Ascending aorta (tissue), 2 donors: Measurements from ENCODE around the gene RNF213. TPM values are rescaled to one million over a fixed set of nuclear protein-coding genes. Genes with fewer than 3 reads are reported as not detected.
"Not testable (repeated sequence)": the region's sequence is repeated elsewhere in the genome, so short reads cannot be mapped to it uniquely, and the experiment has no call there.

Source experiments
- DNase-seq, 2 donors: peaks; one replicate each; pipeline ENCODE4 v3.0.0-alpha.2; 2019; ENCODE audit warnings: low spot score in 2 of 2
- H3K27ac ChIP-seq, 2 donors: fragments of 200-600 bp; sonication (generic); one replicate each; pipeline ENCODE4 v1.5.1; 2016 to 2017; ENCODE audit warnings: mild to moderate bottlenecking in 1 of 2
- H3K27me3 ChIP-seq: fragments of 200-600 bp; sonication (generic); one replicate; pipeline ENCODE4 v1.5.1; 2017
- H3K36me3 ChIP-seq, 2 donors: fragments of 200-600 bp; sonication (generic); one replicate each; pipeline ENCODE4 v1.5.1; 2016
- H3K4me1 ChIP-seq, 2 donors: fragments of 200-600 bp; sonication (generic); one replicate each; pipeline ENCODE4 v1.5.1; 2016 to 2017; ENCODE audit warnings: mild to moderate bottlenecking in 1 of 2
- H3K4me3 ChIP-seq, 2 donors: fragments of 200-600 bp; sonication (generic); one replicate each; pipeline ENCODE4 v1.5.1; 2016 to 2017; ENCODE audit warnings: mild to moderate bottlenecking in 1 of 2
- H3K9me3 ChIP-seq, 2 donors: fragments of 200-600 bp; sonication (generic); one replicate each; pipeline ENCODE4 v1.5.1; 2016
- intact Hi-C: fragments of 100-400 bp; cut with DNase I; formaldehyde crosslinking; loops from one replicate; pipeline ENCODE4 v1.15.1; 2023
- total RNA-seq: library from RNA; depleted of rRNA; stranded (reverse); fragments of >200 nt; gene quantifications from one replicate; pipeline ENCODE4 v1.1.0, GENCODE V29; 2016
- TF ChIP-seq, protein P1 (sequence below), 3 experiments: fragments of 200-600 bp in 2 of 3; fragments of 450-650 bp in 1 of 3; sonication (generic) in 2 of 3; IDR thresholded peaks; one replicate each; pipeline ENCODE4 v1.5.1; 2016 to 2019; ENCODE audit warnings: antibody characterized with exemption in 3 of 3, mild to moderate bottlenecking in 1 of 3, moderate library complexity in 1 of 3

Gene RNF213
- total RNA-seq, 1 donor from 2014 or later, result 155 TPM

DNA sequence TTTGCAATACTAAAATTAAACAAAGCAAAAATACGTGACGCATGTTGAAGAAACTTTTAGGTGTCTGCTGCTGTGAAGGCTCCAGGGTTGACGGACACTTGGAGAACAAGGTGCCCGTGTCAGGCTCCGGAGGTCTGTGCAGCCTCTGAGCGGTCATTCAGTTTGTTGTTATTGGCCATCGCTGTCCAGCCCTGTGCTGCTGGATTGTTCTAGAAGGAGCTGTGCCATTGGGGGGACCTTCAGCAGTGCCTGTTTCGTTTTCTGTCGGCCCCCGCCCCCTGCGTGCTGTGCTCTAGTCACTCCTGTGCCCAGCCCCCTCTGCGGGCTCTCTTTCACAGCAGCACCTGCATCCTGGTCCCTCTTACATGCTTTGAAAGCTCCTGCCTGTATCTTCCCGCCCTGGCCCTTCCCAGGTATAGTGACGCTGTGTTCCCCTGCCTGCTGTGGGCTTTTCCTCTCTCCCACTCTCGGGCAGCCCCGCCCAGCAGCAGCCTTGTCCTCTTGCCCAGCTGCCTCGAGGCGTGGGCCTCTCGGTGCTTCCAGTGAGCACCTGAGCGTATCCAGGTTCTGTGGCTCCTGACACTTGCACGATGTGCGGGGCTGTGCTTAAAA, 50.7 kb downstream of the RNF213 start:
- DNase-seq, result no peak
- Histone ChIP-seq H3K27ac (no peak overlapping the region), H3K9me3 (no peaks in the 10 kb centered on the region), H3K36me3 (peaks cover 68 to 70% of the 10 kb centered on the region in 2 donors), H3K4me3 (no peak overlapping the region), H3K4me1 (no peaks in the 10 kb centered on the region), H3K27me3 (no peaks in the 10 kb centered on the region)
- intact Hi-C loops, result no loop called here
- TF ChIP-seq, protein P1, sequence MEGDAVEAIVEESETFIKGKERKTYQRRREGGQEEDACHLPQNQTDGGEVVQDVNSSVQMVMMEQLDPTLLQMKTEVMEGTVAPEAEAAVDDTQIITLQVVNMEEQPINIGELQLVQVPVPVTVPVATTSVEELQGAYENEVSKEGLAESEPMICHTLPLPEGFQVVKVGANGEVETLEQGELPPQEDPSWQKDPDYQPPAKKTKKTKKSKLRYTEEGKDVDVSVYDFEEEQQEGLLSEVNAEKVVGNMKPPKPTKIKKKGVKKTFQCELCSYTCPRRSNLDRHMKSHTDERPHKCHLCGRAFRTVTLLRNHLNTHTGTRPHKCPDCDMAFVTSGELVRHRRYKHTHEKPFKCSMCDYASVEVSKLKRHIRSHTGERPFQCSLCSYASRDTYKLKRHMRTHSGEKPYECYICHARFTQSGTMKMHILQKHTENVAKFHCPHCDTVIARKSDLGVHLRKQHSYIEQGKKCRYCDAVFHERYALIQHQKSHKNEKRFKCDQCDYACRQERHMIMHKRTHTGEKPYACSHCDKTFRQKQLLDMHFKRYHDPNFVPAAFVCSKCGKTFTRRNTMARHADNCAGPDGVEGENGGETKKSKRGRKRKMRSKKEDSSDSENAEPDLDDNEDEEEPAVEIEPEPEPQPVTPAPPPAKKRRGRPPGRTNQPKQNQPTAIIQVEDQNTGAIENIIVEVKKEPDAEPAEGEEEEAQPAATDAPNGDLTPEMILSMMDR (IDR thresholded peaks at IDR 0.05), result no peak

DNA sequence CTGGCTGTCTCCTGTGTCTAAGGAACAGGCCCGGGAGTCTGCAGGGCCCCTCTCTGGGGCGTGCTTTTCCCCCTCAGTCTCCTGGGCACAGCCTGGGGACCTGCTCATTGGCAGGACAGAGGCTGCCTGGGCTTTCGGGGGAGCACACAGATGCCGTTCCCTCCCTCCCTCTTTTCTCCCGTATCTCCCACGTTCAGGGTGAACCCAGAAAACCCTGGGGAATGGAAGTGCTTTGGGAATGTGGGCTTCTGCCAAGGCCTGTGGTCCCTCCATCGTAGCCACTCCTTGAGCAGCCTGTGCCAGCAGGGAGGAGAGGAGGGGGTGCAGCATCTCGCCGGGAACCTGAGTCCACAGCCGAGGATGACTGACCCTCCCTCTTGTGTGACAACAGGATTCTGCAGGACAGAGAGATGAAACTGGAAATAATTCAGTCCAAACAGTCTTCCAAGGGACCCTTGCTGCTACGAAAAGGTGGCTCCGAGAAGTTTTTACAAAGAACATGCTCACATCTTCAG, 52.0 kb downstream of the RNF213 start:
- no peaks in the 10 kb centered on the region for H3K27me3 ChIP-seq
- no peak overlapping the region for H3K27ac ChIP-seq
- intact Hi-C loops, result no loop called here
- H3K36me3 ChIP-seq, result peaks cover 69 to 72% of the 10 kb centered on the region in 2 donors
- DNase-seq, result no peak
- H3K4me1 ChIP-seq, result no peaks in the 10 kb centered on the region
- TF ChIP-seq, protein P1 (IDR thresholded peaks at IDR 0.05), result no peak
- H3K4me3 ChIP-seq, result no peak overlapping the region
- no peaks in the 10 kb centered on the region for H3K9me3 ChIP-seq

DNA sequence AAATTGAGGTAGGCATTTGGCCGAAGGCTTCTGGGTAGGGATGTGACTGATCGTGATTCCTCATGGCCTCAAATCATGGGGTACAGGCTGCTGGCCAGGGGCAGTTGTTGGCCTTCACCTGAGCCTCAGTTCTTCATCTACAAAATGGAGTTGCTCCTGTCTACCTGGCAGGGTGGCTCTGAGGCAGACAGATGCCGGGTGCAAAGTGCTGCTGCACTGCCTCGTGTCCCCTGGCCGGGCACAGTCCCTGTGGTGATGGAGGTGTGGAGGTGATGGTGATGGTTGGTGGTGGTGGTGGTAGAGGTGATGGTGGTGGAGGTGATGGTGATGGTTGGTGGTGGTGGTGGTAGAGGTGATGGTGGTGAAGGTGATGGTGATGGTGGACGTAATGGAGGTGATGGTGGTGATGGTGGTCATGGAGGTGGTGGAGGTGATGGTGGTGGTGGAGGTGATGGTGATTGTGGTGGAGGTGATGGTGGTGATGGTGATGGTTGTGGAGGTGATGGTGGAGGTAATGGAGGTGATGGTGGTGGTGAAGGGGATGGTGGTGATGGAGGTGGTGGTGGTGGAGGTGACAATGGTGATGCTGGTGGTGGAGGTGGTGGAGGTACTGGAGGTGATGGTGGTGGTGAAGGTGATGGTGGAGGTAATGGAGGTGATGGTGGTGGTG, 52.6 kb downstream of the RNF213 start:
- intact Hi-C loops, result no loop called here
- no peak for DNase-seq
- H3K36me3 ChIP-seq, result peaks cover 69 to 71% of the 10 kb centered on the region in 2 donors

DNA sequence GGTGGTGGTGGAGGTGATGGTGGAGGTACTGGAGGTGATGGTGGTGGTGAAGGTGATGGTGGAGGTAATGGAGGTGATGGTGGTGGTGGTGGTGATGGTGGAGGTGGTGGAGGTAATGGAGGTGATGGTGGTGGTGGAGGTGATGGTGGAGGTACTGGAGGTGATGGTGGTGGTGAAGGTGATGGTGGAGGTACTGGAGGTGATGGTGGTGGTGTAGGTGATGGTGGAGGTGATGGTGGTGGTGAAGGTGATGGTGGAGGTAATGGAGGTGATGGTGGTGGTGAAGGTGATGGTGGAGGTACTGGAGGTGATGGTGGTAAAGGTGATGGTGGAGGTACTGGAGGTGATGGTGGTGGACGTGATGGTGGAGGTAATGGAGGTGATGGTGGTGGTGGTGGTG, 53.3 kb downstream of the RNF213 start:
- intact Hi-C loops, H3K4me1 ChIP-seq, DNase-seq, H3K27ac ChIP-seq, H3K27me3 ChIP-seq, H3K4me3 ChIP-seq, H3K9me3 ChIP-seq: not testable (repeated sequence)
- H3K36me3 ChIP-seq, result peaks cover 67 to 68% of the 10 kb centered on the region in 2 donors

More for the DNA sequence above, 52.6 kb downstream of the RNF213 start:
- TF ChIP-seq, protein P1 (IDR thresholded peaks at IDR 0.05), result no peak
- no peak overlapping the region for H3K27ac ChIP-seq
- H3K9me3 ChIP-seq, result no peaks in the 10 kb centered on the region
- H3K4me3 ChIP-seq, result no peak overlapping the region
- H3K4me1 ChIP-seq, result no peaks in the 10 kb centered on the region
- no peaks in the 10 kb centered on the region for H3K27me3 ChIP-seq

DNA sequence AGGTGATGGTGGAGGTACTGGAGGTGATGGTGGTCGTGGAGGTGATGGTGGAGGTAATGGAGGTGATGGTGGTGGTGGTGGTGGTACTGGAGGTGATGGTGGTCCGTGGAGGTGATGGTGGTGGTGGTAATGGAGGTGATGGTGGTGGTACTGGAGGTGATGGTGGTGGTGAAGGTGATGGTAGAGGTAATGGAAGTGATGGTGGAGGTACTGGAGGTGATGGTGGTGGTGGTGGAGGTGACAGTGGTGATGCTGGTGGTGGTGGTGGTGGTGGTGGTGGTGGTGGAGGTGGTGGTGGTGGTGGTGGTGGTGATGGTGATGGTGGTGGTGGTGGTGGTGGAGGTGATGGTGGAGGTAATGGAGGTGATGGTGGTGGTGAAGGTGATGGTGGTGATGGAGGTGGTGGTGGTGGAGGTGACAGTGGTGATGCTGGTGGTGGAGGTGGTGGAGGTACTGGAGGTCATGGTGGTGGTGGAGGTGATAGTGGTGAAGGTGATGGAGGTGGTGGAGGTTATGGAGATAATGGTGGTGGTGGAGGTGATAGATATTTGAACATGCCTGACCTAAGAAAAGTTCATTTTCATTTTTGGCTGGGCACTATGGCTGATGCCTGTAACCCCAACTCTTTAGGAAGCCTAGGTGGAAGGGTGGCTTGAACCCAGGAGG, 55.0 kb downstream of the RNF213 start:
- DNase-seq, result no peak
- no peak overlapping the region for H3K4me3 ChIP-seq
- intact Hi-C loops, result no loop called here
- H3K27me3 ChIP-seq, result no peaks in the 10 kb centered on the region
- H3K36me3 ChIP-seq, result peaks cover 67 to 68% of the 10 kb centered on the region in 2 donors
- no peaks in the 10 kb centered on the region for H3K4me1 ChIP-seq
- no peaks in the 10 kb centered on the region for H3K9me3 ChIP-seq
- TF ChIP-seq, protein P1 (IDR thresholded peaks at IDR 0.05), result no peak
- no peak overlapping the region for H3K27ac ChIP-seq

DNA sequence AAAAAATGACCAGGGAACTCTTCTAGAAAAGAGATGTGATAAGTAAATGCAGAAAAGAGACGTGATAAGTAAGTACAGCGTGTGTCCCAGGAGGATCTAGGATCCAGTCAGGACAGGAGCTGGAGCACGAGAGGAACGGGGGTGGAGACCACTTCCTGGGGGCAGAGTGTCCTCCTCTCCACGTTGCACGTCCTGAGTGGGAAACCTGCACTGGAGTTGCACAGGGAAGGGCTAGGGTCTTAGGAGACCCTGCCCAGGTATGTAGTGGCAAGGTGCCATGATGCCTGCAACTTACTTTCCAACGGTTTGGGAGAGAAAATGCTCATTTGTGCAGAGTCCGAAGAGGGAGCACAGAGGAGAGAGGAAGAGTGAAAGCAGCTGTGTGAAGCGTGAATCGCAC, 55.8 kb downstream of the RNF213 start:
- H3K4me1 ChIP-seq, result no peaks in the 10 kb centered on the region
- DNase-seq, result no peak
- no peaks in the 10 kb centered on the region for H3K27me3 ChIP-seq
- intact Hi-C loops, result no loop called here
- no peak overlapping the region for H3K27ac ChIP-seq
- H3K9me3 ChIP-seq, result no peaks in the 10 kb centered on the region
- TF ChIP-seq, protein P1 (IDR thresholded peaks at IDR 0.05), result no peak
- H3K4me3 ChIP-seq, result no peak overlapping the region
- H3K36me3 ChIP-seq, result peaks cover 66 to 68% of the 10 kb centered on the region in 2 donors
